Duodenal mucosa (tissue), 2 donors: ENCODE data around the gene TBC1D10A.
A peak's percentile ranks its signal among the peaks of the same experiment; 100 is the strongest.

Experiments
- H3K27ac ChIP-seq: one replicate; pipeline ENCODE4 v1.7.0; 2013; ENCODE audit warnings: low read depth, low read length
- H3K27me3 ChIP-seq, 2 donors: one replicate each; pipeline ENCODE4 v1.7.0; 2013; ENCODE audit warnings: low read length in 2 of 2, control low read depth in 1 of 2; ENCODE audit not compliant: insufficient read depth in 2 of 2, control insufficient read depth in 1 of 2
- H3K36me3 ChIP-seq, 2 donors: one replicate each; pipeline ENCODE4 v1.7.0; 2013; ENCODE audit warnings: low read length in 2 of 2, control low read depth in 1 of 2; ENCODE audit not compliant: insufficient read depth in 2 of 2, control insufficient read depth in 1 of 2
- H3K4me1 ChIP-seq, 2 donors: one replicate each; pipeline ENCODE4 v1.7.0; 2013; ENCODE audit warnings: low read length in 2 of 2, control low read depth in 1 of 2; ENCODE audit not compliant: insufficient read depth in 2 of 2, control insufficient read depth in 1 of 2
- H3K4me3 ChIP-seq, 2 donors: one replicate each; pipeline ENCODE4 v1.7.0; 2013; ENCODE audit warnings: low read length in 2 of 2, low read depth in 1 of 2
- H3K9ac ChIP-seq, 2 donors: one replicate each; pipeline ENCODE4 v1.7.0; 2013; ENCODE audit warnings: low read length in 2 of 2, low read depth in 1 of 2
- H3K9me3 ChIP-seq, 2 donors: one replicate each; pipeline ENCODE4 v1.7.0; 2013; ENCODE audit warnings: low read length in 2 of 2, control low read depth in 1 of 2; ENCODE audit not compliant: control insufficient read depth in 1 of 2

Gene TBC1D10A

GRCh38 chr22:30282616-30283046 is 44.1 kb downstream of the TBC1D10A start:
- H3K36me3 ChIP-seq, result peaks cover 0 to 4% of the 10 kb centered on the region in 2 donors
- peaks cover 14 to 21% of the 10 kb centered on the region in 2 donors for H3K4me1 ChIP-seq

GRCh38 chr22:30280505-30280904 is 46.2 kb downstream of the TBC1D10A start:
- Histone ChIP-seq H3K9ac (no peak overlapping the region), H3K27ac (no peak overlapping the region), H3K9me3 (no peaks in the 10 kb centered on the region), H3K36me3 (peaks cover 0 to 4% of the 10 kb centered on the region in 2 donors), H3K27me3 (no peaks in the 10 kb centered on the region), H3K4me1 (peaks cover 17 to 32% of the 10 kb centered on the region in 2 donors), H3K4me3 (no peak overlapping the region)

More at GRCh38 chr22:30282616-30283046, 44.1 kb downstream of the TBC1D10A start:
- H3K9me3 ChIP-seq, result no peaks in the 10 kb centered on the region
- no peak overlapping the region for H3K4me3 ChIP-seq
- H3K27ac ChIP-seq, result no peak overlapping the region
- no peaks in the 10 kb centered on the region for H3K27me3 ChIP-seq
- H3K9ac ChIP-seq, result no peak overlapping the region

- H3K4me3 ChIP-seq, result no peak overlapping the region
- H3K9me3 ChIP-seq, result no peaks in the 10 kb centered on the region
- H3K27me3 ChIP-seq, result no peaks in the 10 kb centered on the region
- no peaks in the 10 kb centered on the region for H3K36me3 ChIP-seq
- no peak overlapping the region for H3K27ac ChIP-seq
- no peak overlapping the region for H3K9ac ChIP-seq
- peaks cover 17 to 33% of the 10 kb centered on the region in 2 donors for H3K4me1 ChIP-seq
These were observed 46.8 kb downstream of the TBC1D10A start for GRCh38 chr22:30279932-30280331.

GRCh38 chr22:30279046-30279788 is 47.5 kb downstream of the TBC1D10A start:
- no peaks in the 10 kb centered on the region for H3K36me3 ChIP-seq
- peaks cover 17 to 33% of the 10 kb centered on the region in 2 donors for H3K4me1 ChIP-seq
- no peak overlapping the region for H3K4me3 ChIP-seq
- H3K27ac ChIP-seq, result no peak overlapping the region
- no peaks in the 10 kb centered on the region for H3K9me3 ChIP-seq
- no peaks in the 10 kb centered on the region for H3K27me3 ChIP-seq
- no peak overlapping the region for H3K9ac ChIP-seq

GRCh38 chr22:30277547-30278344 is 49.0 kb downstream of the TBC1D10A start:
- peaks cover 17 to 33% of the 10 kb centered on the region in 2 donors for H3K4me1 ChIP-seq
- peak overlapping the region in 1 of 2 donors; percentile 57 for H3K9ac ChIP-seq
- peak overlapping the region; percentile 64 for H3K27ac ChIP-seq
- no peaks in the 10 kb centered on the region for H3K27me3 ChIP-seq
- H3K36me3 ChIP-seq, result no peaks in the 10 kb centered on the region
- no peak overlapping the region for H3K4me3 ChIP-seq
- no peaks in the 10 kb centered on the region for H3K9me3 ChIP-seq

GRCh38 chr22:30276039-30276438 is 50.7 kb downstream of the TBC1D10A start:
- Histone ChIP-seq H3K27me3 (no peaks in the 10 kb centered on the region), H3K4me3 (peak overlapping the region in 1 of 2 donors; percentile 1), H3K9me3 (no peaks in the 10 kb centered on the region), H3K9ac (no peak overlapping the region), H3K27ac (no peak overlapping the region), H3K36me3 (no peaks in the 10 kb centered on the region), H3K4me1 (peaks cover 17 to 33% of the 10 kb centered on the region in 2 donors)

- Histone ChIP-seq H3K4me1 (peaks cover 17 to 33% of the 10 kb centered on the region in 2 donors), H3K4me3 (peak overlapping the region in 1 of 2 donors; percentile 1), H3K36me3 (no peaks in the 10 kb centered on the region), H3K27me3 (no peaks in the 10 kb centered on the region), H3K27ac (no peak overlapping the region), H3K9ac (no peak overlapping the region), H3K9me3 (no peaks in the 10 kb centered on the region)
These were observed 51.1 kb downstream of the TBC1D10A start for GRCh38 chr22:30275625-30276024.

- Histone ChIP-seq H3K9me3 (no peaks in the 10 kb centered on the region), H3K4me3 (no peak overlapping the region), H3K9ac (no peak overlapping the region), H3K27me3 (no peaks in the 10 kb centered on the region), H3K27ac (no peak overlapping the region), H3K4me1 (peaks cover 17 to 33% of the 10 kb centered on the region in 2 donors), H3K36me3 (no peaks in the 10 kb centered on the region)
These were observed 52.3 kb downstream of the TBC1D10A start for GRCh38 chr22:30274437-30274812.

GRCh38 chr22:30273711-30274436 is 52.9 kb downstream of the TBC1D10A start:
- H3K9ac ChIP-seq, result no peak overlapping the region
- no peaks in the 10 kb centered on the region for H3K36me3 ChIP-seq
- no peaks in the 10 kb centered on the region for H3K9me3 ChIP-seq
- no peak overlapping the region for H3K4me3 ChIP-seq
- H3K27ac ChIP-seq, result no peak overlapping the region
- no peaks in the 10 kb centered on the region for H3K27me3 ChIP-seq
- peaks cover 15 to 28% of the 10 kb centered on the region in 2 donors for H3K4me1 ChIP-seq
